GM23338 (cell line): ENCODE results near the gene WDR20. TPM values are rescaled to one million over a fixed set of nuclear protein-coding genes. Genes with fewer than 3 reads are reported as not detected.

Experiments
- ATAC-seq: fragments of 200-7000 bp; cut with Tn5 transposase; 3 replicates; pipeline ENCODE4 v1.9.1; 2020
- DNase-seq: peaks from one replicate; pipeline ENCODE4 v3.0.0-alpha.2; 2015; ENCODE audit warnings: low spot score
- H2AFZ ChIP-seq: fragments of 200-600 bp; sonication (generic); 2 replicates; pipeline ENCODE4 v1.8.0; 2016; ENCODE audit warnings: antibody characterized with exemption, mild to moderate bottlenecking, moderate library complexity
- H3F3A ChIP-seq: fragments of 200-600 bp; sonication (generic); replicated peaks from 2 replicates; pipeline ENCODE4 v1.8.0; 2017; ENCODE audit warnings: antibody characterized with exemption, mixed run types, low read depth
- H3K27ac ChIP-seq: fragments of 200-600 bp; sonication (generic); 2 replicates; pipeline ENCODE4 v1.6.1; 2016; ENCODE audit warnings: low read depth
- H3K27me3 ChIP-seq: fragments of 200-600 bp; sonication (generic); 2 replicates; pipeline ENCODE4 v1.8.0; 2016; ENCODE audit warnings: mild to moderate bottlenecking, mixed run types, moderate library complexity; ENCODE audit not compliant: insufficient read depth
- H3K36me3 ChIP-seq: fragments of 200-600 bp; sonication (generic); 2 replicates; pipeline ENCODE4 v1.8.0; 2016; ENCODE audit warnings: mild to moderate bottlenecking; ENCODE audit not compliant: insufficient read depth
- H3K4me1 ChIP-seq: fragments of 200-600 bp; sonication (generic); 2 replicates; pipeline ENCODE4 v1.8.0; 2016; ENCODE audit warnings: mild to moderate bottlenecking, moderate library complexity; ENCODE audit not compliant: insufficient read depth
- H3K4me2 ChIP-seq: fragments of 200-600 bp; sonication (generic); 2 replicates; pipeline ENCODE4 v1.7.1; 2017; ENCODE audit warnings: mixed run types
- H3K4me3 ChIP-seq: fragments of 200-600 bp; sonication (generic); 2 replicates; pipeline ENCODE4 v1.6.1; 2016; ENCODE audit warnings: mixed run types
- H3K79me2 ChIP-seq: fragments of 200-600 bp; sonication (generic); replicated peaks from 2 replicates; pipeline ENCODE4 v1.8.0; 2017; ENCODE audit warnings: mild to moderate bottlenecking; ENCODE audit not compliant: insufficient read depth
- H3K9me2 ChIP-seq: fragments of 200-600 bp; sonication (generic); 2 replicates; pipeline ENCODE4 v1.8.0; 2017; ENCODE audit not compliant: insufficient read depth
- H4K20me1 ChIP-seq: fragments of 200-600 bp; sonication (generic); replicated peaks from 2 replicates; pipeline ENCODE4 v1.8.0; 2017; ENCODE audit warnings: mild to moderate bottlenecking; ENCODE audit not compliant: insufficient read depth
- H3K27ac Mint-ChIP-seq: 2 replicates; pipeline ENCODE4 v1.8.0; 2020; ENCODE audit warnings: inconsistent platforms, mild to moderate bottlenecking, moderate library complexity, mixed read lengths
- H3K27me3 Mint-ChIP-seq: 3 replicates; pipeline ENCODE4 v1.8.0; 2022; ENCODE audit warnings: low read depth, mild to moderate bottlenecking, moderate library complexity, mixed read lengths, inconsistent platforms; ENCODE audit not compliant: insufficient read depth, poor library complexity
- H3K36me3 Mint-ChIP-seq: 3 replicates; pipeline ENCODE4 v1.8.0; 2021; ENCODE audit warnings: low read depth, mild to moderate bottlenecking, inconsistent platforms, moderate library complexity, mixed read lengths
- H3K4me1 Mint-ChIP-seq: 3 replicates; pipeline ENCODE4 v1.8.0; 2020; ENCODE audit warnings: mild to moderate bottlenecking, inconsistent platforms, mixed read lengths
- H3K4me3 Mint-ChIP-seq: 3 replicates; pipeline ENCODE4 v1.8.0; 2021; ENCODE audit warnings: moderate library complexity, mild to moderate bottlenecking, inconsistent platforms, mixed read lengths
- H3K9me3 Mint-ChIP-seq: 3 replicates; pipeline ENCODE4 v1.8.0; 2020; ENCODE audit warnings: moderate library complexity, mild to moderate bottlenecking, inconsistent platforms, mixed read lengths
- CREB1 ChIP-seq: fragments of 250-450 bp; sonication (Bioruptor Pico); IDR thresholded peaks from 2 replicates; pipeline ENCODE4 v1.5.0; 2020; ENCODE audit warnings: low read depth, mild to moderate bottlenecking, moderate library complexity
- CTCF ChIP-seq, 2 experiments: fragments of 200-600 bp in 1 of 2; sonication (generic) in 1 of 2; conservative IDR thresholded peaks; 2 replicates each; pipeline versions ENCODE4 v1.5.1 to v1.6.1; 2016 to 2017; ENCODE audit warnings: antibody characterized with exemption in 2 of 2, low read depth in 2 of 2, mild to moderate bottlenecking in 2 of 2, moderate library complexity in 1 of 2
- ETS1 ChIP-seq: IDR thresholded peaks from 2 replicates; pipeline ENCODE4 v1.6.1; 2016; ENCODE audit warnings: antibody characterized with exemption
- EZH2 ChIP-seq: fragments of 200-600 bp; sonication (generic); IDR thresholded peaks from one replicate; pipeline ENCODE4 v1.8.0; 2017; ENCODE audit warnings: antibody characterized with exemption, mild to moderate bottlenecking, low read depth; ENCODE audit not compliant: unreplicated experiment
- EZH2phosphoT487 ChIP-seq: fragments of 200-600 bp; sonication (generic); IDR thresholded peaks from one replicate; pipeline ENCODE4 v1.8.1; 2018; ENCODE audit warnings: antibody characterized with exemption; ENCODE audit not compliant: unreplicated experiment
- JUNB ChIP-seq: IDR thresholded peaks from one replicate; pipeline ENCODE4 v1.6.1; 2016; ENCODE audit warnings: antibody characterized with exemption; ENCODE audit not compliant: unreplicated experiment
- NANOG ChIP-seq: IDR thresholded peaks from 2 replicates; pipeline ENCODE4 v1.6.1; 2016; ENCODE audit warnings: antibody characterized with exemption, borderline replicate concordance
- POLR2AphosphoS5 ChIP-seq: IDR thresholded peaks from 2 replicates; pipeline ENCODE4 v1.6.1; 2016; ENCODE audit warnings: antibody characterized with exemption, low read depth
- STAT1 ChIP-seq: IDR thresholded peaks from one replicate; pipeline ENCODE4 v1.6.1; 2016; ENCODE audit warnings: antibody characterized with exemption; ENCODE audit not compliant: unreplicated experiment
- ZNF114 ChIP-seq: fragments of 250-450 bp; sonication (Bioruptor Pico); IDR thresholded peaks from 2 replicates; pipeline ENCODE4 v1.5.0; 2020; ENCODE audit warnings: mild to moderate bottlenecking, moderate library complexity
- ZNF331 ChIP-seq: fragments of 250-450 bp; sonication (Bioruptor Pico); IDR thresholded peaks from 2 replicates; pipeline ENCODE4 v1.5.0; 2020; ENCODE audit warnings: low read depth, mild to moderate bottlenecking, moderate library complexity
- ZNF462 ChIP-seq: fragments of 250-450 bp; sonication (Bioruptor Pico); IDR thresholded peaks from 2 replicates; pipeline ENCODE4 v1.5.0; 2020; ENCODE audit warnings: mild to moderate bottlenecking, moderate library complexity
- polyA plus RNA-seq: library from polyadenylated mRNA; unstranded; fragments of >200 nt; fragmentation: Nextera tagmentation; extraction: Ambion mirVana; gene quantifications from 2 replicates; pipeline ENCODE4 v1.2.1, GENCODE V29; 2016
- total RNA-seq: library from RNA; depleted of rRNA; stranded (reverse); fragments of >200 nt; shearing (Covaris generic); gene quantifications from 2 replicates; pipeline ENCODE4 v1.2.3, GENCODE V29; 2014

Gene WDR20
- total and polyA plus RNA-seq, 2 experiments from 2014 or later = 17.9 to 21.0 TPM

GRCh38 chr14:102197317-102197853 is 57.7 kb downstream of the WDR20 start (continued):
- TF ChIP-seq ZNF462 (CRISPR knock-in tag) (no peak), ZNF114 (no peak), EZH2 (no peak), STAT1 (no peak), NANOG (no peak), JUNB (no peak), ETS1 (no peak)

- no peak overlapping the region for H3K4me2 ChIP-seq
- DNase-seq = no peak
- H3K27me3 Mint-ChIP-seq = peaks cover 11% of the 10 kb centered on the region
- H3K4me3 ChIP-seq = no peak overlapping the region
- no peak overlapping the region for H2AFZ ChIP-seq
- peaks cover 58% of the 10 kb centered on the region for H3K79me2 ChIP-seq
- no peak overlapping the region for H3K27ac Mint-ChIP-seq
- H3F3A ChIP-seq = no peaks in the 10 kb centered on the region
- no peak overlapping the region for H3K4me3 Mint-ChIP-seq
- ATAC-seq = no peak
- no peaks in the 10 kb centered on the region for H3K27me3 ChIP-seq
- H3K36me3 ChIP-seq = peaks cover 3% of the 10 kb centered on the region
- H3K4me1 Mint-ChIP-seq = peaks cover 11% of the 10 kb centered on the region
- peaks cover 21% of the 10 kb centered on the region for H4K20me1 ChIP-seq
- no peaks in the 10 kb centered on the region for H3K4me1 ChIP-seq
- no peaks in the 10 kb centered on the region for H3K9me2 ChIP-seq
- H3K36me3 Mint-ChIP-seq = peaks cover 18% of the 10 kb centered on the region
- H3K27ac ChIP-seq = no peak overlapping the region
- H3K9me3 Mint-ChIP-seq = no peaks in the 10 kb centered on the region; the same call in 2 of the 3 replicates
- TF ChIP-seq ETS1 = no peak
- no peak for TF ChIP-seq ZNF114
- no peak for TF ChIP-seq CREB1 (CRISPR knock-in tag)
- TF ChIP-seq ZNF331 (CRISPR knock-in tag) = no peak
- TF ChIP-seq POLR2AphosphoS5 = no peak
- TF ChIP-seq EZH2 = no peak
- TF ChIP-seq EZH2phosphoT487 = no peak
- no peak for TF ChIP-seq STAT1
- TF ChIP-seq JUNB = no peak
- no peak for TF ChIP-seq CTCF (conservative IDR thresholded peaks at IDR 0.05; ENCODE audit: low read depth in 2 of 2)
- TF ChIP-seq NANOG = no peak
These were observed 61.1 kb downstream of the WDR20 start for GRCh38 chr14:102200690-102201352.
